GM12875 (cell line): ENCODE results near the gene OBSCN.

Experiments used
- H3K4me3 ChIP-seq: one replicate; pipeline ENCODE4 v1.5.1; 2011; ENCODE audit warnings: low read depth, low read length, control low read depth
- TF ChIP-seq, protein P1 (sequence below): IDR thresholded peaks from 2 replicates; pipeline ENCODE4 v1.5.1; 2011; ENCODE audit warnings: low read depth, mild to moderate bottlenecking, control low read depth, inconsistent platforms, low read length, moderate library complexity, borderline replicate concordance; ENCODE audit not compliant: insufficient read depth

Gene OBSCN

GRCh38 chr1:228393811-228394570, 186.1 kb downstream of the OBSCN start:
- no peak overlapping the region for H3K4me3 ChIP-seq
- TF ChIP-seq, protein P1, sequence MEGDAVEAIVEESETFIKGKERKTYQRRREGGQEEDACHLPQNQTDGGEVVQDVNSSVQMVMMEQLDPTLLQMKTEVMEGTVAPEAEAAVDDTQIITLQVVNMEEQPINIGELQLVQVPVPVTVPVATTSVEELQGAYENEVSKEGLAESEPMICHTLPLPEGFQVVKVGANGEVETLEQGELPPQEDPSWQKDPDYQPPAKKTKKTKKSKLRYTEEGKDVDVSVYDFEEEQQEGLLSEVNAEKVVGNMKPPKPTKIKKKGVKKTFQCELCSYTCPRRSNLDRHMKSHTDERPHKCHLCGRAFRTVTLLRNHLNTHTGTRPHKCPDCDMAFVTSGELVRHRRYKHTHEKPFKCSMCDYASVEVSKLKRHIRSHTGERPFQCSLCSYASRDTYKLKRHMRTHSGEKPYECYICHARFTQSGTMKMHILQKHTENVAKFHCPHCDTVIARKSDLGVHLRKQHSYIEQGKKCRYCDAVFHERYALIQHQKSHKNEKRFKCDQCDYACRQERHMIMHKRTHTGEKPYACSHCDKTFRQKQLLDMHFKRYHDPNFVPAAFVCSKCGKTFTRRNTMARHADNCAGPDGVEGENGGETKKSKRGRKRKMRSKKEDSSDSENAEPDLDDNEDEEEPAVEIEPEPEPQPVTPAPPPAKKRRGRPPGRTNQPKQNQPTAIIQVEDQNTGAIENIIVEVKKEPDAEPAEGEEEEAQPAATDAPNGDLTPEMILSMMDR = no peak

DNA sequence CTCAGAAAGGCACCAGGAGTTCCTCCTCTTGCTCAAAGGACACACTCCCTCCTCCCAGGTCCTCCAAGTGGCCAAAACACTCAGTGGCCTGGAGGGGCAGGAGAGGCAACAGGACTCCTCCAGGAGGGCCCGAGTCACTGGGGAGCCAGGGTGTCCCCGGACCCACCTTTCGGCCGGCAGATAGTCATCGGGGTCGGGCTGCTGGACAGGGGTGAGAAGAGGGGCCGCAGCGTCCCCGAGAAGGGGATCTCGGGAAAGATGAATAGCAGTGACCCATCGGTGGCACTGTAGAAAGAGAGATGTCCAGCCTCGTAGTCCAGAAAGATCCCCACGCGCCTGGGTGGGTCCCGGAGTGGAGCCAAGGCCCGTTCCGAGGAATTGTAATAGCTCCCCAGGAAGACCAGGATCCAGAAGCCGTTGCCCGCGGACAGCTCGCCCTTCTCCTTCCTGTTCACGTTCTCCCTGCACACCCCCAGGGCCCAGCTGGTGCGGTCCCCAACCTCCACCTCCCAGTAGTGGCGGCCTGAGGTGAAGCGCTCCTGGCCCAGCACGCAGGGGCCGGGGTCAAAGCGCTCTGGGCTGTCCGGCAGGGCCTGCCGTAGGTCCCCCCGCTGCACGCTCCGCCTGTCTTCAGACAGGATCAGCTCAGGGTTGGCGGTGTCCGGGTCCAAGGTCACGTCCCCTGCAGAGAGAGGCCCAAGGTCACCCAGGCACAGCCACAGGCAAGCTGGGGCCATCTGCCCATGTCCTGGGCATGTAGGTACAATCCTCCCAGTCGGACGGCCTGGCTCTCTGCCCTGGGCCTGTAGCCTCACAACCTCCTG, 186.9 kb downstream of the OBSCN start:
- TF ChIP-seq, protein P1 = no peak
- no peak overlapping the region for H3K4me3 ChIP-seq

GRCh38 chr1:228396770-228397662, 189.2 kb downstream of the OBSCN start:
- TF ChIP-seq, protein P1 = no peak
- H3K4me3 ChIP-seq = no peak overlapping the region

GRCh38 chr1:228397966-228398365, 190.1 kb downstream of the OBSCN start:
- TF ChIP-seq, protein P1 = no peak
- no peak overlapping the region for H3K4me3 ChIP-seq

DNA sequence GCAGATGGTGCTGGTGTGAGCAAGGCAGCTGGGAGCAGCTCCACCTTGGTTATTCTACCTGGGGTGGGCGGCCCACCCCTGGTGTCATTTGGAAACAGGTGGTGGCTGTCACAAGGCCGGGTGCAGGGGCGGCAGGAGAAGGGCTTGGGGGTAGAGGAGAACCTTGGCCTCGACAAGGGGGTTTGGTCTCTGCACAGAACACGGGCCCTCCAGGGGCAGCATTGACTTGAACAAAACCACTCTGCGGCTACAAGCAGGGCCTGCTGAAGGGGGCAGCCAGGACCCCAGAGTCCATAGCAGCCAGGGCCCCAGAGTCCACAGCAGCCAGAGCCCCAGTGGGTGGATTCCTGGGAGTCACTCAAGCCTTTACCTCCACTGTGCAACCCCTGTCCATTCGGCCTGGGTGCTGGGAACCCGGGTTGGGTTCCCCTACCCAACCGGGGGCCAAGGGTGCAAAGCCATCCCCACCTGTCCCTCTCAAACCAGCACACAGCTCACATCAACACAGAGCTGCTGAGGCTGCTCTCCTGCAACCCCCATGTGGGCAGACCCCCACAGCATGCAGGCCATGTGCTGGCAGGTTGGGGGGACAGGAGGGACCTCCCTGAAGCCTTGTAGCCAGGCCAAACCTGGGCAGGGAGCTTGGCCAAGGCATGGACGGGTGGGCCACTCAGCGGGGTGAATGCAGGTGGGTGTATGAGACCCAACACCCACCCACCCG, 191.1 kb downstream of the OBSCN start:
- TF ChIP-seq, protein P1 = no peak
- H3K4me3 ChIP-seq = no peak overlapping the region

- H3K4me3 ChIP-seq = no peak overlapping the region
- TF ChIP-seq, protein P1 = no peak
These were observed 191.8 kb downstream of the OBSCN start for GRCh38 chr1:228399531-228400236.
